Esophagus (tissue), 2 donors: ENCODE results near the gene SLC35F4. TPM values are rescaled to one million over a fixed set of nuclear protein-coding genes. Genes with fewer than 3 reads are reported as not detected.
"Not testable (repeated sequence)": the region's sequence is repeated elsewhere in the genome, so short reads cannot be mapped to it uniquely, and the experiment has no call there.

Experiments used
- H3K27ac ChIP-seq, 2 donors: one replicate each; pipeline ENCODE4 v1.5.1; 2013; ENCODE audit warnings: low read depth in 2 of 2, mild to moderate bottlenecking in 2 of 2, inconsistent platforms in 1 of 2, low read length in 1 of 2, moderate library complexity in 1 of 2
- H3K27me3 ChIP-seq, 2 donors: one replicate each; pipeline ENCODE4 v1.6.1; 2013; ENCODE audit warnings: low read length in 2 of 2, control low read depth in 1 of 2, mild to moderate bottlenecking in 1 of 2; ENCODE audit not compliant: insufficient read depth in 2 of 2, control insufficient read depth in 1 of 2
- H3K36me3 ChIP-seq, 2 donors: one replicate each; pipeline ENCODE4 v1.6.1; 2013; ENCODE audit warnings: low read length in 1 of 2; ENCODE audit not compliant: control insufficient read depth in 2 of 2, insufficient read depth in 2 of 2
- H3K4me1 ChIP-seq, 2 donors: one replicate each; pipeline ENCODE4 v1.6.1; 2013; ENCODE audit warnings: low read length in 1 of 2; ENCODE audit not compliant: control insufficient read depth in 2 of 2, insufficient read depth in 2 of 2
- H3K4me3 ChIP-seq, 2 donors: one replicate each; pipeline ENCODE4 v1.5.1; 2013; ENCODE audit warnings: low read length in 2 of 2, mild to moderate bottlenecking in 2 of 2, low read depth in 1 of 2, moderate library complexity in 1 of 2
- H3K9me3 ChIP-seq, 2 donors: one replicate each; pipeline ENCODE4 v1.6.1; 2013; ENCODE audit warnings: mild to moderate bottlenecking in 2 of 2, low read depth in 1 of 2, low read length in 1 of 2, moderate library complexity in 1 of 2; ENCODE audit not compliant: control insufficient read depth in 2 of 2, insufficient read depth in 1 of 2
- WGBS, 2 donors: extraction: QIAGEN DNeasy Blood & Tissue Kit; methylation state at CpG; one replicate each; pipeline ENCODE4 v1.1.7; 2013; 5-methylcytosine and 5-hydroxymethylcytosine counted together
- polyA plus RNA-seq, 2 donors: library from polyadenylated mRNA; stranded (reverse); fragments of 200-250 nt; gene quantifications; one replicate each; pipeline ENCODE4 v1.2.3, GENCODE V29; 2013
- donor health status: healthy with polysubstance abuse.
- donor health status: Bipolar disorder and iron deficiency.

The SLC35F4 gene
- polyA plus RNA-seq, 2 donors: not detected

GRCh38 chr14:57722141-57722540 lies 143.8 kb downstream of the SLC35F4 start:
- not testable (repeated sequence) for H3K9me3 ChIP-seq, H3K27ac ChIP-seq, H3K4me3 ChIP-seq, H3K27me3 ChIP-seq, H3K4me1 ChIP-seq, H3K36me3 ChIP-seq

- no peak overlapping the region for H3K27ac ChIP-seq
- H3K4me1 ChIP-seq: no peaks in the 10 kb centered on the region
- H3K27me3 ChIP-seq: no peaks in the 10 kb centered on the region
- WGBS, 2 donors: 12 to 20% methylated on average over 3 of the region's 3 CpGs
- H3K36me3 ChIP-seq: no peaks in the 10 kb centered on the region
- no peak overlapping the region for H3K4me3 ChIP-seq
- H3K9me3 ChIP-seq: peaks cover 4 to 7% of the 10 kb centered on the region in 2 donors
Measured at GRCh38 chr14:57714487-57714931, 151.4 kb downstream of the SLC35F4 start.

GRCh38 chr14:57712698-57713097 lies 153.2 kb downstream of the SLC35F4 start:
- no peaks in the 10 kb centered on the region for H3K36me3 ChIP-seq
- no peak overlapping the region for H3K4me3 ChIP-seq
- H3K27me3 ChIP-seq: no peaks in the 10 kb centered on the region
- peaks cover 4 to 7% of the 10 kb centered on the region in 2 donors for H3K9me3 ChIP-seq
- no peak overlapping the region for H3K27ac ChIP-seq
- no peaks in the 10 kb centered on the region for H3K4me1 ChIP-seq
- 75 to 79% methylated on average over 3 of the region's 3 CpGs for WGBS, 2 donors

- peaks cover 4 to 7% of the 10 kb centered on the region in 2 donors for H3K9me3 ChIP-seq
Measured at GRCh38 chr14:57712102-57712501, 153.8 kb downstream of the SLC35F4 start.

GRCh38 chr14:57709909-57710308 lies 156.0 kb downstream of the SLC35F4 start:
- Histone ChIP-seq H3K27me3 (no peaks in the 10 kb centered on the region), H3K4me3 (no peak overlapping the region), H3K4me1 (no peaks in the 10 kb centered on the region), H3K9me3 (peaks cover 4 to 7% of the 10 kb centered on the region in 2 donors), H3K36me3 (no peaks in the 10 kb centered on the region), H3K27ac (no peak overlapping the region)
- WGBS, 2 donors: 47 to 67% methylated on average over 2 of the region's 2 CpGs

More at GRCh38 chr14:57712102-57712501, 153.8 kb downstream of the SLC35F4 start:
- no peak overlapping the region for H3K4me3 ChIP-seq
- no peaks in the 10 kb centered on the region for H3K27me3 ChIP-seq
- H3K4me1 ChIP-seq: no peaks in the 10 kb centered on the region
- no peak overlapping the region for H3K27ac ChIP-seq
- WGBS, 2 donors: 38 to 43% methylated on average over 3 of the region's 3 CpGs
- no peaks in the 10 kb centered on the region for H3K36me3 ChIP-seq

- not testable (repeated sequence) for H3K9me3 ChIP-seq, H3K27ac ChIP-seq, H3K4me3 ChIP-seq, H3K36me3 ChIP-seq, H3K4me1 ChIP-seq, H3K27me3 ChIP-seq
- 92 to 96% methylated on average over 5 of the region's 5 CpGs for WGBS, 2 donors
Measured at GRCh38 chr14:57709086-57709485, 156.8 kb downstream of the SLC35F4 start.

- Histone ChIP-seq H3K36me3 (no peaks in the 10 kb centered on the region), H3K27me3 (no peaks in the 10 kb centered on the region), H3K4me1 (no peaks in the 10 kb centered on the region), H3K9me3 (peaks cover 4 to 7% of the 10 kb centered on the region in 2 donors), H3K4me3 (no peak overlapping the region), H3K27ac (no peak overlapping the region)
- 56 to 57% methylated on average over 5 of the region's 5 CpGs for WGBS, 2 donors
Measured at GRCh38 chr14:57707219-57707618, 158.7 kb downstream of the SLC35F4 start.

- Histone ChIP-seq H3K4me1 (no peaks in the 10 kb centered on the region), H3K27me3 (no peaks in the 10 kb centered on the region), H3K4me3 (no peak overlapping the region), H3K9me3 (peaks cover 0 to under 1% of the 10 kb centered on the region in 2 donors), H3K36me3 (no peaks in the 10 kb centered on the region), H3K27ac (no peak overlapping the region)
- 99 to 100% methylated on average over 1 of the region's 1 CpG for WGBS, 2 donors
Measured at GRCh38 chr14:57704763-57705162, 161.1 kb downstream of the SLC35F4 start.

- no peaks in the 10 kb centered on the region for H3K27me3 ChIP-seq
- WGBS, 2 donors: 47 to 59% methylated on average over 3 of the region's 3 CpGs
- H3K4me3 ChIP-seq: no peak overlapping the region
- H3K4me1 ChIP-seq: no peaks in the 10 kb centered on the region
- H3K36me3 ChIP-seq: no peaks in the 10 kb centered on the region
- H3K27ac ChIP-seq: no peak overlapping the region
- no peaks in the 10 kb centered on the region for H3K9me3 ChIP-seq
Measured at GRCh38 chr14:57699947-57700346, 165.9 kb downstream of the SLC35F4 start.

GRCh38 chr14:57692671-57693070 lies 173.2 kb downstream of the SLC35F4 start:
- Histone ChIP-seq H3K4me3 (no peak overlapping the region), H3K36me3 (no peaks in the 10 kb centered on the region)

More at GRCh38 chr14:57692671-57693070, 173.2 kb downstream of the SLC35F4 start:
- Histone ChIP-seq H3K27ac (no peak overlapping the region), H3K9me3 (no peaks in the 10 kb centered on the region), H3K4me1 (no peaks in the 10 kb centered on the region), H3K27me3 (no peaks in the 10 kb centered on the region)
